Measurements from ENCODE around the gene NRF1. TPM values are rescaled to one million over a fixed set of nuclear protein-coding genes. Genes with fewer than 3 reads are reported as not detected.

The NRF1 gene
- total and polyA plus RNA-seq, 2 of the 8 experiments (the other 6 are each of a cell fraction or from before 2014, with no cell fraction given) = 18.2 to 21.4 TPM

- TF ChIP-seq EP300 (IDR thresholded peaks at IDR 0.05; ENCODE audit: borderline replicate concordance in 1 of 2, low read depth in 2 of 2, low read length in 2 of 2) (no peak), CTBP2 (IDR thresholded peaks at IDR 0.05; ENCODE audit: borderline replicate concordance, insufficient read depth, insufficient read length, low read length) (peak; percentile 87), YY1 (IDR thresholded peaks at IDR 0.05; ENCODE audit: low read depth, low read length) (no peak), JUND (IDR thresholded peaks at IDR 0.05; ENCODE audit: low read length) (no peak), NANOG (IDR thresholded peaks at IDR 0.05; ENCODE audit: insufficient read depth, low read depth, low read length, poor library complexity, severe bottlenecking) (peak; percentile 75), PHF8 (conservative IDR thresholded peaks at IDR 0.05; ENCODE audit: low read depth, low read length) (no peak), TCF12 (IDR thresholded peaks at IDR 0.05; ENCODE audit: low read depth, low read length) (0 out of 2 replicates have a peak, but pooled peaks have one; percentile 6), RFX5 (IDR thresholded peaks at IDR 0.05; ENCODE audit: borderline replicate concordance, low read depth, low read length) (no peak), USF2 (IDR thresholded peaks at IDR 0.05; ENCODE audit: low read length) (no peak), GABPA (IDR thresholded peaks at IDR 0.05; ENCODE audit: borderline replicate concordance, insufficient read depth, low read length) (no peak), BACH1 (IDR thresholded peaks at IDR 0.05; ENCODE audit: low read length) (no peak), RNF2 (IDR thresholded peaks at IDR 0.05; ENCODE audit: borderline replicate concordance, low read depth, low read length, missing control alignments, poor library complexity, severe bottlenecking) (peak; percentile 41), SP2 (IDR thresholded peaks at IDR 0.05; ENCODE audit: low read length) (no peak), SRF (IDR thresholded peaks at IDR 0.05; ENCODE audit: low read depth, low read length) (no peak), CBX8 (IDR thresholded peaks at IDR 0.05; ENCODE audit: borderline replicate concordance, low read depth, low read length) (no peak), SIX5 (IDR thresholded peaks at IDR 0.05; ENCODE audit: low read depth, low read length) (no peak), HDAC2 (IDR thresholded peaks at IDR 0.05; ENCODE audit: borderline replicate concordance in 1 of 2, low read depth in 2 of 2, low read length in 2 of 2) (no peak), SUZ12 (IDR thresholded peaks at IDR 0.05; ENCODE audit: low read length) (peak; percentile 53; the same call in 1 of the 2 replicates)
Measured at GRCh38 chr7:129786825-129787563, 175.5 kb downstream of the NRF1 start (continued).
